ENCODE measurements around the gene FASTKD1.
"Not testable (repeated sequence)": the region's sequence is repeated elsewhere in the genome, so short reads cannot be mapped to it uniquely, and the experiment has no call there.

Gene FASTKD1

DNA sequence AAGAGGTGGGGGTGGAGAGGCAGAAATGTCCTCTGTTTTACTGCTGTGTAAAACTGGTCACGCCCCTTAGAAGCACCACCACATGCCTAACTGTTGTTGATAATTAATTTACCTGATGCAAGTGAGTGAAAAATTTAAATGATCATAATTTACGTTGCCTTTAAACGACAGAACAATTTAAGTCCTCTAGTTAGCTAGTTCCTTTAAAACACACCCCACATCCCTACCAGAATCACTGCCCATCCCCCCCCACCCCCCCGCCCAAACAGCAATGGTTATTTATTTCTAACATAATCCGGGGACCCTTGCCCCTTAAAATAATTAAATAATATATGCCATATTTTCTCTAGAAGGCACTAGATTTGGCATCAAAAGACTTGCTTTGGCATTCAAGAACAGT is 9.9 kb upstream of the FASTKD1 start:
- DNase-seq (ENCODE audit: low read depth in 2 of 2): no peak
- TF ChIP-seq, protein P1, sequence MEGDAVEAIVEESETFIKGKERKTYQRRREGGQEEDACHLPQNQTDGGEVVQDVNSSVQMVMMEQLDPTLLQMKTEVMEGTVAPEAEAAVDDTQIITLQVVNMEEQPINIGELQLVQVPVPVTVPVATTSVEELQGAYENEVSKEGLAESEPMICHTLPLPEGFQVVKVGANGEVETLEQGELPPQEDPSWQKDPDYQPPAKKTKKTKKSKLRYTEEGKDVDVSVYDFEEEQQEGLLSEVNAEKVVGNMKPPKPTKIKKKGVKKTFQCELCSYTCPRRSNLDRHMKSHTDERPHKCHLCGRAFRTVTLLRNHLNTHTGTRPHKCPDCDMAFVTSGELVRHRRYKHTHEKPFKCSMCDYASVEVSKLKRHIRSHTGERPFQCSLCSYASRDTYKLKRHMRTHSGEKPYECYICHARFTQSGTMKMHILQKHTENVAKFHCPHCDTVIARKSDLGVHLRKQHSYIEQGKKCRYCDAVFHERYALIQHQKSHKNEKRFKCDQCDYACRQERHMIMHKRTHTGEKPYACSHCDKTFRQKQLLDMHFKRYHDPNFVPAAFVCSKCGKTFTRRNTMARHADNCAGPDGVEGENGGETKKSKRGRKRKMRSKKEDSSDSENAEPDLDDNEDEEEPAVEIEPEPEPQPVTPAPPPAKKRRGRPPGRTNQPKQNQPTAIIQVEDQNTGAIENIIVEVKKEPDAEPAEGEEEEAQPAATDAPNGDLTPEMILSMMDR (IDR thresholded peaks at IDR 0.05; ENCODE audit: low read depth, low read length): no peak
- no peak overlapping the region for H3K4me3 ChIP-seq (replicated peaks in 1 of 2; ENCODE audit: low read depth in 2 of 2, low read length in 2 of 2)

DNA sequence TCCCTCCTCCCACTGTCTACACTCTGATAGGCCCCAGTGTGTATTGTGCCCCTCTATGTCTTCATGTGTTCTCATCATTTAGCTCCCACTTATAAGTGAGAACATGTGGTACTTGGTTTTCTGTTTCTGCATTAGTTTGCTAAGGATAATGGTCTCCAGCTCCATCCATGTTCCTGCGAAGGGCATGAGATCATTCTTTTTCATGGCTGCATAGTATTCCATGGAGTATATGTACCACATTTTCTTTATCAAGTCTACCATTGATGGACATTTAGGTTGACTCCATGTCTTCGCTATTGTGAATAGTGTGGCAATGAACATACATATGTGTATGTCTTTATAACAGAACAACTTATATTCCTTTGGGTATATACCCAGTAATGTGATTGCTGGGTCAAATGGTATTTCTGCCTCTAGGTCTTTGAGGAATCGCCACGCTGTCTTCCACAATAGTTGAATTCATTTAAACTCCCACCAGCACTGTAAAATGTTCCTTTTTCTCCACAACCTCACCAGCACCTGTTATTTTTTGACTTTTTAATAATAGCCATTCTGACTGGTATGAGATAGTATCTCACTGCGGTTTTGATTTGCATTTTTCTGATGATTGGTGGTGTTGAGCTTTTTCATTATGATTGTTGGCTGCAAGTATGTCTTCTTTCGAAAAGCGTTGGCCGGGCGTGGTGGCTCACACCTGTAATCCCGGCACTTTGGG is 9.0 kb upstream of the FASTKD1 start:
- not testable (repeated sequence) for H3K4me3 ChIP-seq (replicated peaks in 1 of 2; ENCODE audit: low read depth in 2 of 2, low read length in 2 of 2); DNase-seq (ENCODE audit: low read depth in 2 of 2)

DNA sequence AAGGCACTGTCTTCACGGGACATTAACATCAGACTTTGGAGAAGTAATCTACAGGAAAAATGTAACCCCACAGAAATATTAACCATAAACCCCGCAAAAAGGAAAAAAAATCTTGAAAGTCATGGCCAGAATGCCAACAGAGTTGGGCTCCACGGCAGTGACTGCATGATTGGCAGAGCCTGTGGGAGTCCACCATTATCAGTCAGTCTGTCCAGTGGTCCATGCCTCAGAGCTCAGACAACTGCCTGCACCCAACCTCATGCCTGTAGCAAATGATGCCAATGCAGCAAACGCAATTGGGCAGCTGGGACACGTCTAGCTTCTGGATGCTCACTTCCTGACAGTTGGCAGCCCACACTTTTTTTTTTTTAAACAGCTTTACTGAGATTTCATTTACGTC is 5.4 kb upstream of the FASTKD1 start:
- TF ChIP-seq, protein P1 (IDR thresholded peaks at IDR 0.05; ENCODE audit: low read depth, low read length): no peak
- no peak overlapping the region for H3K4me3 ChIP-seq (replicated peaks in 1 of 2; ENCODE audit: low read depth in 2 of 2, low read length in 2 of 2)
- no peak for DNase-seq (ENCODE audit: low read depth in 2 of 2)

DNA sequence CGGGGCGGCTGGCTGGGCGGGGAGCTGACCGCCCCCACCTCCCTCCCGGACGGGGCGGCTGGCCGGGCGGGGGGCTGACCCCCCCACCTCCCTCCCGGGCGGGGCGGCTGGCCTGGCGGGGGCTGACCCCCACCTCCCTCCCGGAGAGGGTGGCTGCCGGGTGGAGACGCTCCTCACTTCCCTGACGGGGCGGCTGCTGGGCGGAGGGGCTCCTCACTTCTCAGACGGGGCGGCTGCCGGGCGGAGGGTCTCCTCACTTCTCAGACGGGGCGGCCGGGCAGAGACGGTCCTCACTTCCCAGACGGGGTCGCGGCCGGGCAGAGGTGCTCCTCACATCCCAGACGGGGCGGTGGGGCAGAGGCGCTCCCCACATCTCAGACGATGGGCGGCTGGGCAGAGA is 1.6 kb upstream of the FASTKD1 start:
- not testable (repeated sequence) for DNase-seq (ENCODE audit: low read depth in 2 of 2); H3K4me3 ChIP-seq (replicated peaks in 1 of 2; ENCODE audit: low read depth in 2 of 2, low read length in 2 of 2)

DNA sequence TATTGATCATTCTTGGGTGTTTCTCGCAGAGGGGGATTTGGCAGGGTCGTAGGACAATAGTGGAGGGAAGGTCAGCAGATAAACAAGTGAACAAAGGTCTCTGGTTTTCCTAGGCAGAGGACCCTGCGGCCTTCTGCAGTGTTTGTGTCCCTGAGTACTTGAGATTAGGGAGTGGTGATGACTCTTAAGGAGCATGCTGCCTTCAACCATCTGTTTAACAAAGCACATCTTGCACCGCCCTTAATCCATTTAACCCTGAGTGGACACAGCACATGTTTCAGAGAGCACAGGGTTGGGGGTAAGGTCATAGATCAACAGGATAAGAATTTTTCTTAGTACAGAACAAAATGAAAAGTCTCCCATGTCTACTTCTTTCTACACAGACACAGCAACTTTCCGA is 874 bp upstream of the FASTKD1 start:
- H3K4me3 ChIP-seq (replicated peaks in 1 of 2; ENCODE audit: low read depth in 2 of 2, low read length in 2 of 2); DNase-seq (ENCODE audit: low read depth in 2 of 2): not testable (repeated sequence)

DNA sequence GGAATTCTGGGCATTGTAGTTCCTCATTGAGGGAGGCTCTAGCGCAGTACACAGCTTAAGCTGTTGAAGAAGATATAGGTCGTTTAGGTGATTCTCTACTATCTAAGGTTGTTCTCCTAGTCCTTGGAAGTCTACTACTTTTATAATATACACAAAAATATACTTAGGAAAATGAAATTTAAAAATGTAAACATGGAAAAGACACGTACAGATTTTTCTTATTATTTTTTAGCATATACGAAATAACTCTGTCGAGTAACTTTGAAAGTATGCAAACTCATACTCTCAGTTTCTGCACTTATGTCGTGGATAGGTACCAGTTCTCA is 272 bp upstream of the FASTKD1 start:
- TF ChIP-seq, protein P1 (IDR thresholded peaks at IDR 0.05; ENCODE audit: low read depth, low read length): no peak
- DNase-seq (ENCODE audit: low read depth in 2 of 2): no peak
- H3K4me3 ChIP-seq (replicated peaks in 1 of 2; ENCODE audit: low read depth in 2 of 2, low read length in 2 of 2): peak overlapping the region; percentile 65 to 71

DNA sequence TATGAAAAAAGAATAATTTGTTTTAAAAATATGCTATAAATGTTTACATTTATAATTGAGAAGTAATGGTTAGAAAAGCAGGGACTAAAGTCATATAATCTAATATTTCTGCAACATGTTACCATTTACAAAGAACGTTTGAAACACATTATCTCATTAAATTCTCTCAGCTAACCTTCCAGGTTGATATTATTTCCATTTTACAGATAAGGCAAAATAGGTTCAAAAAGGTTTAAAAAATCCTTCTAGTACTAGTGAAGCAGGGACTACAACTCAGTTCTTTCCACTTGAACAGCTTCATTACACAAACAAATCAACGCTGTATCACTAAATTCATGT is 875 bp downstream of the FASTKD1 start:
- TF ChIP-seq, protein P1 (IDR thresholded peaks at IDR 0.05; ENCODE audit: low read depth, low read length): no peak
- H3K4me3 ChIP-seq (replicated peaks in 1 of 2; ENCODE audit: low read depth in 2 of 2, low read length in 2 of 2): peak overlapping the region; percentile 65 to 71
- DNase-seq (ENCODE audit: low read depth in 2 of 2): no peak

DNA sequence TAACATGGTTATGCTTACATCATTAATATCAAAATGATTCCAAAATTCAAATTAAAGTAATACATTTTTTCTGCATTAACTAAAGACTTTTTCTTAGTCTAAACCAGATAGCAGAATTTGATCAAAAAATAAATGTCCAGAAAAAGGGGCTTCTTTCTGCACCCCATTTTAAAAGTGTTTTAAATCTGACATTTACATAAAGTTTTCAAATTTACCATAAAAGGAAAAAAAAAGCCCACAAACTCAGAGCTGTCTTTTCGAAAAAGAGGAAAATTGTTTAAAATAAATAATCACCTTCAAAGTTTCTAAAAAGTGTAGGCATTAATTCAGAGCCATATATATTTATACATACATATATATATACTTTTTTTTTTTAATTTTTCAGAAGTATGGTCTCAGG is 1.5 kb downstream of the FASTKD1 start:
- no peak overlapping the region for H3K4me3 ChIP-seq (replicated peaks in 1 of 2; ENCODE audit: low read depth in 2 of 2, low read length in 2 of 2)
- no peak for DNase-seq (ENCODE audit: low read depth in 2 of 2)
- TF ChIP-seq, protein P1 (IDR thresholded peaks at IDR 0.05; ENCODE audit: low read depth, low read length): no peak
